ENCODE measurements around the gene DLGAP4.

GRCh38 chr20:36474563-36474962 lies 168.4 kb downstream of the DLGAP4 start:
- TF ChIP-seq SREBF2 (CRISPR knock-in tag; IDR thresholded peaks at IDR 0.05) (no peak), SP1 (CRISPR knock-in tag; IDR thresholded peaks at IDR 0.05) (no peak), FOXO4 (CRISPR knock-in tag; IDR thresholded peaks at IDR 0.05) (no peak), FOXK2 (conservative IDR thresholded peaks at IDR 0.05 in 1 of 2, IDR thresholded peaks at IDR 0.05 in 1 of 2; ENCODE audit: low read depth in 2 of 2) (no peak), CHD2 (IDR thresholded peaks at IDR 0.05; ENCODE audit: low read depth, low read length) (no peak), NR2C2 (CRISPR knock-in tag; IDR thresholded peaks at IDR 0.05) (no peak), NR2C2 (tag; IDR thresholded peaks at IDR 0.05) (no peak), RAD21 (CRISPR knock-in tag; conservative IDR thresholded peaks at IDR 0.05 in 1 of 2, IDR thresholded peaks at IDR 0.05 in 1 of 2) (no peak), BRCA1 (IDR thresholded peaks at IDR 0.05) (no peak), BRCA1 (CRISPR knock-in tag; IDR thresholded peaks at IDR 0.05) (no peak), CTCF (IDR thresholded peaks at IDR 0.05 in 2 of 3, conservative IDR thresholded peaks at IDR 0.05 in 1 of 3; ENCODE audit: insufficient read depth in 2 of 3, low read depth in 1 of 3, low read length in 3 of 3) (no peak), SAFB2 (IDR thresholded peaks at IDR 0.05; ENCODE audit: borderline replicate concordance, low read depth, low read length, severe bottlenecking) (no peak), KLF1 (tag; IDR thresholded peaks at IDR 0.05) (no peak), MXI1 (IDR thresholded peaks at IDR 0.05; ENCODE audit: low read depth, low read length) (no peak), RNF2 (IDR thresholded peaks at IDR 0.05) (no peak)

Data from K562 (cell line).